ENCODE measurements around the gene CBS. TPM values are rescaled to one million over a fixed set of nuclear protein-coding genes. Genes with fewer than 3 reads are reported as not detected.
"Not testable (repeated sequence)": the region's sequence is repeated elsewhere in the genome, so short reads cannot be mapped to it uniquely, and the experiment has no call there.

Gene CBS
- total RNA-seq, 2 experiments from 2014 or later, result 113 to 117 TPM

- H3K9me3 Mint-ChIP-seq; DNase-seq; H3K27ac Mint-ChIP-seq; H3K4me3 Mint-ChIP-seq; H3K27me3 Mint-ChIP-seq (ENCODE audit: low read depth); H3K4me1 Mint-ChIP-seq (ENCODE audit: low read depth); intact Hi-C loops (cut with micrococcal nuclease); H3K36me3 Mint-ChIP-seq (ENCODE audit: low read depth); CTCF ChIA-PET: not testable (repeated sequence)
Observed at GRCh38 chr21:43062955-43063664, 12.5 kb downstream of the CBS start.

GRCh38 chr21:43053112-43053511, 22.5 kb downstream of the CBS start:
- CTCF ChIA-PET; H3K4me3 Mint-ChIP-seq; H3K36me3 Mint-ChIP-seq (ENCODE audit: low read depth); H3K9me3 Mint-ChIP-seq; intact Hi-C loops (cut with micrococcal nuclease); H3K27me3 Mint-ChIP-seq (ENCODE audit: low read depth); H3K4me1 Mint-ChIP-seq (ENCODE audit: low read depth); H3K27ac Mint-ChIP-seq; DNase-seq: not testable (repeated sequence)

- intact Hi-C loops (cut with micrococcal nuclease); H3K36me3 Mint-ChIP-seq (ENCODE audit: low read depth); H3K27me3 Mint-ChIP-seq (ENCODE audit: low read depth); H3K27ac Mint-ChIP-seq; CTCF ChIA-PET; H3K4me3 Mint-ChIP-seq; H3K9me3 Mint-ChIP-seq: not testable (repeated sequence)
- DNase-seq, result peak; percentile 10
- peaks cover 11% of the 10 kb centered on the region for H3K4me1 Mint-ChIP-seq (ENCODE audit: low read depth)
Observed at GRCh38 chr21:43045876-43046821, 29.5 kb downstream of the CBS start.

- DNase-seq, result peak; percentile 9
- H3K27me3 Mint-ChIP-seq (ENCODE audit: low read depth); intact Hi-C loops (cut with micrococcal nuclease); H3K36me3 Mint-ChIP-seq (ENCODE audit: low read depth); H3K9me3 Mint-ChIP-seq; CTCF ChIA-PET: not testable (repeated sequence)
- Mint-ChIP-seq H3K4me1 (ENCODE audit: low read depth) (peaks cover 11% of the 10 kb centered on the region), H3K4me3 (peak overlapping the region; percentile 39), H3K27ac (peak overlapping the region; percentile 72)
Observed at GRCh38 chr21:43045165-43045875, 30.3 kb downstream of the CBS start.

GRCh38 chr21:43044547-43044946, 31.1 kb downstream of the CBS start:
- H3K4me3 Mint-ChIP-seq; DNase-seq; H3K27me3 Mint-ChIP-seq (ENCODE audit: low read depth); H3K36me3 Mint-ChIP-seq (ENCODE audit: low read depth); CTCF ChIA-PET; intact Hi-C loops (cut with micrococcal nuclease); H3K27ac Mint-ChIP-seq; H3K9me3 Mint-ChIP-seq: not testable (repeated sequence)
- peaks cover 11% of the 10 kb centered on the region for H3K4me1 Mint-ChIP-seq (ENCODE audit: low read depth)

- H3K4me1 Mint-ChIP-seq (ENCODE audit: low read depth), result peaks cover 11% of the 10 kb centered on the region
- intact Hi-C loops (cut with micrococcal nuclease); H3K27ac Mint-ChIP-seq; DNase-seq; H3K36me3 Mint-ChIP-seq (ENCODE audit: low read depth); H3K9me3 Mint-ChIP-seq; H3K27me3 Mint-ChIP-seq (ENCODE audit: low read depth); H3K4me3 Mint-ChIP-seq; CTCF ChIA-PET: not testable (repeated sequence)
Observed at GRCh38 chr21:43043291-43043690, 32.3 kb downstream of the CBS start.

- H3K36me3 Mint-ChIP-seq (ENCODE audit: low read depth); H3K27me3 Mint-ChIP-seq (ENCODE audit: low read depth); H3K9me3 Mint-ChIP-seq; CTCF ChIA-PET; intact Hi-C loops (cut with micrococcal nuclease); H3K27ac Mint-ChIP-seq; DNase-seq; H3K4me3 Mint-ChIP-seq: not testable (repeated sequence)
- H3K4me1 Mint-ChIP-seq (ENCODE audit: low read depth), result peaks cover 11% of the 10 kb centered on the region
Observed at GRCh38 chr21:43042169-43042568, 33.5 kb downstream of the CBS start.

GRCh38 chr21:43038659-43039044, 37.0 kb downstream of the CBS start:
- intact Hi-C loops (cut with micrococcal nuclease); H3K9me3 Mint-ChIP-seq; H3K36me3 Mint-ChIP-seq (ENCODE audit: low read depth); H3K4me3 Mint-ChIP-seq; DNase-seq; H3K27me3 Mint-ChIP-seq (ENCODE audit: low read depth); H3K4me1 Mint-ChIP-seq (ENCODE audit: low read depth); H3K27ac Mint-ChIP-seq; CTCF ChIA-PET: not testable (repeated sequence)

- H3K36me3 Mint-ChIP-seq (ENCODE audit: low read depth); H3K9me3 Mint-ChIP-seq; DNase-seq; H3K4me3 Mint-ChIP-seq; CTCF ChIA-PET; H3K27me3 Mint-ChIP-seq (ENCODE audit: low read depth); H3K4me1 Mint-ChIP-seq (ENCODE audit: low read depth); H3K27ac Mint-ChIP-seq; intact Hi-C loops (cut with micrococcal nuclease): not testable (repeated sequence)
Observed at GRCh38 chr21:43037918-43038658, 37.5 kb downstream of the CBS start.

- H3K9me3 Mint-ChIP-seq; DNase-seq; intact Hi-C loops (cut with micrococcal nuclease); H3K4me1 Mint-ChIP-seq (ENCODE audit: low read depth); H3K27ac Mint-ChIP-seq; CTCF ChIA-PET; H3K36me3 Mint-ChIP-seq (ENCODE audit: low read depth); H3K27me3 Mint-ChIP-seq (ENCODE audit: low read depth); H3K4me3 Mint-ChIP-seq: not testable (repeated sequence)
Observed at GRCh38 chr21:43036889-43037288, 38.7 kb downstream of the CBS start.

- H3K9me3 Mint-ChIP-seq, result no peaks in the 10 kb centered on the region
- no peak overlapping the region for H3K27ac Mint-ChIP-seq
- no peak for DNase-seq
- H3K36me3 Mint-ChIP-seq (ENCODE audit: low read depth), result peaks cover 3% of the 10 kb centered on the region
- no peak overlapping the region for H3K4me3 Mint-ChIP-seq
- no peaks in the 10 kb centered on the region for H3K4me1 Mint-ChIP-seq (ENCODE audit: low read depth)
- intact Hi-C loops (cut with micrococcal nuclease), result no loop called here
- no peaks in the 10 kb centered on the region for H3K27me3 Mint-ChIP-seq (ENCODE audit: low read depth)
- CTCF ChIA-PET, result no interaction called here
Observed at GRCh38 chr21:43034826-43035225, 40.8 kb downstream of the CBS start.

GRCh38 chr21:43034101-43034500, 41.5 kb downstream of the CBS start:
- CTCF ChIA-PET, result no interaction called here
- H3K4me3 Mint-ChIP-seq, result no peak overlapping the region
- H3K27ac Mint-ChIP-seq, result no peak overlapping the region
- no peak for DNase-seq
- H3K36me3 Mint-ChIP-seq (ENCODE audit: low read depth), result peaks cover 7% of the 10 kb centered on the region
- intact Hi-C loops (cut with micrococcal nuclease), result no loop called here
- H3K27me3 Mint-ChIP-seq (ENCODE audit: low read depth), result no peaks in the 10 kb centered on the region
- H3K4me1 Mint-ChIP-seq (ENCODE audit: low read depth), result no peaks in the 10 kb centered on the region
- H3K9me3 Mint-ChIP-seq, result no peaks in the 10 kb centered on the region
